Activated T-cell treated with anti-CD3 and anti-CD28 coated beads, Interleukin-2, amount 50 U/mL, for 4 hours (primary cell): ENCODE measurements around the gene RBM45. TPM values are rescaled to one million over a fixed set of nuclear protein-coding genes. Genes with fewer than 3 reads are reported as not detected.
"Not testable (repeated sequence)": the region's sequence is repeated elsewhere in the genome, so short reads cannot be mapped to it uniquely, and the experiment has no call there.

Source experiments
- ATAC-seq, 2 donors: fragments of 200-7000 bp; cut with Tn5 transposase; one replicate each; pipeline ENCODE4 v1.10.0; 2021
- DNase-seq: peaks from one replicate; pipeline ENCODE4 v3.0.0-alpha.2; 2020
- H3K27me3 Mint-ChIP-seq: one replicate; pipeline ENCODE4 v1.8.0; 2021; ENCODE audit warnings: low read depth, mixed read lengths
- H3K36me3 Mint-ChIP-seq: one replicate; pipeline ENCODE4 v1.8.0; 2022; ENCODE audit warnings: mixed read lengths; ENCODE audit not compliant: insufficient read depth
- H3K4me1 Mint-ChIP-seq: one replicate; pipeline ENCODE4 v1.8.0; 2021; ENCODE audit warnings: low read depth, mixed read lengths
- H3K4me3 Mint-ChIP-seq: one replicate; pipeline ENCODE4 v1.8.0; 2021; ENCODE audit warnings: mild to moderate bottlenecking, moderate library complexity, mixed read lengths
- H3K9me3 Mint-ChIP-seq: one replicate; pipeline ENCODE4 v1.8.0; 2021; ENCODE audit warnings: mixed read lengths
- total RNA-seq, 3 donors: library from RNA; stranded (reverse); gene quantifications; one replicate each; pipeline ENCODE4 v1.2.1, GENCODE V29; 2021

RBM45 gene
- total RNA-seq, result 10 to 100 TPM; 14.3 to 18.6 (median 14.9) TPM

- Mint-ChIP-seq H3K27me3 (no peaks in the 10 kb centered on the region), H3K9me3 (no peaks in the 10 kb centered on the region), H3K4me1 (peaks cover 26% of the 10 kb centered on the region), H3K36me3 (peaks cover 4% of the 10 kb centered on the region), H3K4me3 (peak within 1 kb of the TSS; percentile 93)
- DNase-seq, result peak; percentile 81
- peak; percentile 96 for ATAC-seq
Measured at GRCh38 chr2:178112202-178113152, at the start of gene RBM45. Gene RBM45 (plus strand): TSS chr2:178112437. CDS start chr2:178112547, 110 bp downstream.

- Mint-ChIP-seq H3K27me3 (peaks cover 35% of the 10 kb centered on the region), H3K4me3 (no peak overlapping the region), H3K4me1 (no peaks in the 10 kb centered on the region), H3K9me3 (no peaks in the 10 kb centered on the region), H3K36me3 (no peaks in the 10 kb centered on the region)
- no peak for ATAC-seq
- DNase-seq, result no peak
Measured at GRCh38 chr2:178066324-178066723, 45.9 kb upstream of the RBM45 start.

- H3K36me3 Mint-ChIP-seq, result no peaks in the 10 kb centered on the region
- H3K4me3 Mint-ChIP-seq, result no peak overlapping the region
- peaks cover 38% of the 10 kb centered on the region for H3K27me3 Mint-ChIP-seq
- ATAC-seq, result no peak
- no peak for DNase-seq
- no peaks in the 10 kb centered on the region for H3K4me1 Mint-ChIP-seq
- no peaks in the 10 kb centered on the region for H3K9me3 Mint-ChIP-seq
Measured at GRCh38 chr2:178066890-178067669, 45.2 kb upstream of the RBM45 start.

- ATAC-seq (no peak), DNase-seq (no peak)
- H3K4me3 Mint-ChIP-seq, result no peak overlapping the region
- no peaks in the 10 kb centered on the region for H3K9me3 Mint-ChIP-seq
- H3K4me1 Mint-ChIP-seq, result peaks cover 8% of the 10 kb centered on the region
- H3K27me3 Mint-ChIP-seq, result peaks cover 48% of the 10 kb centered on the region
- no peaks in the 10 kb centered on the region for H3K36me3 Mint-ChIP-seq
Measured at GRCh38 chr2:178068823-178069454, 43.3 kb upstream of the RBM45 start.

- Mint-ChIP-seq H3K4me1 (peaks cover 8% of the 10 kb centered on the region), H3K36me3 (no peaks in the 10 kb centered on the region), H3K27me3 (peaks cover 54% of the 10 kb centered on the region), H3K9me3 (peaks cover under 1% of the 10 kb centered on the region), H3K4me3 (no peak overlapping the region)
- DNase-seq (no peak), ATAC-seq (no peak)
Measured at GRCh38 chr2:178069551-178069950, 42.7 kb upstream of the RBM45 start.

GRCh38 chr2:178070824-178071223 lies 41.4 kb upstream of the RBM45 start:
- H3K4me3 Mint-ChIP-seq, result no peak overlapping the region
- DNase-seq (no peak), ATAC-seq (no peak)
- no peaks in the 10 kb centered on the region for H3K36me3 Mint-ChIP-seq
- H3K27me3 Mint-ChIP-seq, result peaks cover 54% of the 10 kb centered on the region
- peaks cover 5% of the 10 kb centered on the region for H3K9me3 Mint-ChIP-seq
- peaks cover 8% of the 10 kb centered on the region for H3K4me1 Mint-ChIP-seq

- peaks cover 8% of the 10 kb centered on the region for H3K4me1 Mint-ChIP-seq
- no peak overlapping the region for H3K4me3 Mint-ChIP-seq
- DNase-seq (no peak), ATAC-seq (no peak)
- H3K27me3 Mint-ChIP-seq, result peaks cover 51% of the 10 kb centered on the region
- no peaks in the 10 kb centered on the region for H3K36me3 Mint-ChIP-seq
- H3K9me3 Mint-ChIP-seq, result peaks cover 5% of the 10 kb centered on the region
Measured at GRCh38 chr2:178072000-178072382, 40.2 kb upstream of the RBM45 start.

- H3K36me3 Mint-ChIP-seq, result no peaks in the 10 kb centered on the region
- peak within 1 kb of the TSS; percentile 44 for H3K4me3 Mint-ChIP-seq
- DNase-seq, result no peak
- ATAC-seq, result peak; percentile 84 to 88
- H3K9me3 Mint-ChIP-seq, result peaks cover 5% of the 10 kb centered on the region
- peaks cover 47% of the 10 kb centered on the region for H3K27me3 Mint-ChIP-seq
- H3K4me1 Mint-ChIP-seq, result peaks cover 8% of the 10 kb centered on the region
Measured at GRCh38 chr2:178072383-178073301, 39.6 kb upstream of the RBM45 start, which contains the start of gene PDE11A. Gene PDE11A (minus strand): TSS chr2:178072777. CDS start chr2:178072437, 340 bp downstream.

GRCh38 chr2:178074123-178075005 lies 37.9 kb upstream of the RBM45 start:
- Mint-ChIP-seq H3K4me3 (no peak overlapping the region), H3K27me3 (peaks cover 47% of the 10 kb centered on the region), H3K4me1 (peaks cover 8% of the 10 kb centered on the region), H3K9me3 (peaks cover 7% of the 10 kb centered on the region), H3K36me3 (no peaks in the 10 kb centered on the region)
- DNase-seq (no peak), ATAC-seq (no peak)

- H3K36me3 Mint-ChIP-seq, result no peaks in the 10 kb centered on the region
- H3K9me3 Mint-ChIP-seq, result peaks cover 8% of the 10 kb centered on the region
- H3K4me1 Mint-ChIP-seq, result peaks cover 8% of the 10 kb centered on the region
- no peak for DNase-seq
- H3K4me3 Mint-ChIP-seq, result no peak overlapping the region
- peaks cover 43% of the 10 kb centered on the region for H3K27me3 Mint-ChIP-seq
- no peak for ATAC-seq
Measured at GRCh38 chr2:178075006-178075326, 37.3 kb upstream of the RBM45 start.

- Mint-ChIP-seq H3K27me3 (peaks cover 39% of the 10 kb centered on the region), H3K9me3 (peaks cover 8% of the 10 kb centered on the region), H3K4me1 (peaks cover 8% of the 10 kb centered on the region), H3K36me3 (no peaks in the 10 kb centered on the region), H3K4me3 (no peak overlapping the region)
- DNase-seq (no peak), ATAC-seq (no peak)
Measured at GRCh38 chr2:178076130-178076529, 36.1 kb upstream of the RBM45 start.

GRCh38 chr2:178079279-178079678 lies 33.0 kb upstream of the RBM45 start:
- not testable (repeated sequence) for DNase-seq, H3K4me1 Mint-ChIP-seq, H3K36me3 Mint-ChIP-seq, ATAC-seq, H3K4me3 Mint-ChIP-seq, H3K9me3 Mint-ChIP-seq
- peaks cover 17% of the 10 kb centered on the region for H3K27me3 Mint-ChIP-seq
